Globus pallidus (tissue), 1 donor: ENCODE results near the gene SPDYE18.
"Not testable (repeated sequence)": the region's sequence is repeated elsewhere in the genome, so short reads cannot be mapped to it uniquely, and the experiment has no call there.

Source experiments
- DNase-seq: peaks from one replicate; pipeline ENCODE4 v3.0.0-alpha.2; 2015; ENCODE audit warnings: low spot score

The SPDYE18 gene

GRCh38 chr7:77062557-77062956 is at the start of gene SPDYE18:
TSS of gene SPDYE18 (minus strand) at chr7:77062558. CDS start at chr7:77060512, 2,046 bp downstream.
- DNase-seq: not testable (repeated sequence)

GRCh38 chr7:77108362-77108761 is 46.0 kb upstream of the SPDYE18 start:
- DNase-seq: not testable (repeated sequence)

- not testable (repeated sequence) for DNase-seq
These were observed 45.3 kb upstream of the SPDYE18 start for GRCh38 chr7:77107659-77108058.

GRCh38 chr7:77105904-77106303 is 43.5 kb upstream of the SPDYE18 start:
- DNase-seq: not testable (repeated sequence)

- not testable (repeated sequence) for DNase-seq
These were observed 40.3 kb upstream of the SPDYE18 start for GRCh38 chr7:77102671-77103070.

- not testable (repeated sequence) for DNase-seq
These were observed 38.8 kb upstream of the SPDYE18 start for GRCh38 chr7:77101187-77101586.

- not testable (repeated sequence) for DNase-seq
These were observed 38.1 kb upstream of the SPDYE18 start for GRCh38 chr7:77100501-77100900.

GRCh38 chr7:77092301-77092700 is 29.9 kb upstream of the SPDYE18 start:
- DNase-seq: not testable (repeated sequence)

GRCh38 chr7:77082192-77082591 is 19.8 kb upstream of the SPDYE18 start:
- not testable (repeated sequence) for DNase-seq

- not testable (repeated sequence) for DNase-seq
These were observed 17.9 kb upstream of the SPDYE18 start for GRCh38 chr7:77080236-77080635.

GRCh38 chr7:77079624-77080023 is 17.3 kb upstream of the SPDYE18 start:
- not testable (repeated sequence) for DNase-seq

- DNase-seq: not testable (repeated sequence)
These were observed 16.8 kb upstream of the SPDYE18 start for GRCh38 chr7:77079112-77079511.

- not testable (repeated sequence) for DNase-seq
These were observed 14.7 kb upstream of the SPDYE18 start for GRCh38 chr7:77077060-77077459.

GRCh38 chr7:77074786-77075396 is 12.5 kb upstream of the SPDYE18 start:
- not testable (repeated sequence) for DNase-seq

GRCh38 chr7:77071108-77071507 is 8.8 kb upstream of the SPDYE18 start:
- not testable (repeated sequence) for DNase-seq

- DNase-seq: not testable (repeated sequence)
These were observed 3.5 kb upstream of the SPDYE18 start for GRCh38 chr7:77065869-77066268.

- not testable (repeated sequence) for DNase-seq
These were observed 1.4 kb upstream of the SPDYE18 start for GRCh38 chr7:77063732-77064131.

GRCh38 chr7:77032261-77032660 is 30.1 kb downstream of the SPDYE18 start, which contains the start of gene SPDYE17:
TSS of gene SPDYE17 (minus strand) at chr7:77032361. CDS start at chr7:77030570, 1,791 bp downstream.
- not testable (repeated sequence) for DNase-seq

GRCh38 chr7:77026349-77026748 is 36.0 kb downstream of the SPDYE18 start:
- not testable (repeated sequence) for DNase-seq

GRCh38 chr7:77010074-77010680 is 52.2 kb downstream of the SPDYE18 start:
- DNase-seq: not testable (repeated sequence)

- peak; percentile 33 for DNase-seq
These were observed 54.4 kb downstream of the SPDYE18 start for GRCh38 chr7:77008000-77008399.

GRCh38 chr7:77006127-77007110 is 55.9 kb downstream of the SPDYE18 start:
- DNase-seq: not testable (repeated sequence)
